WTC11 (cell line): ENCODE measurements around the gene CRELD1. TPM values are rescaled to one million over a fixed set of nuclear protein-coding genes. Genes with fewer than 3 reads are reported as not detected.

Source experiments
- ATAC-seq: fragments of 200-7000 bp; cut with Tn5 transposase; 2 replicates; pipeline ENCODE4 v1.10.0; 2021; ENCODE audit warnings: mild to moderate bottlenecking, moderate library complexity
- CTCF ChIA-PET: fragments of 300-600 bp; sonication (Branson Sonifier 250); formaldehyde crosslinking; loops from one replicate; lab custom pipeline; 2021; ENCODE audit warnings: antibody characterized with exemption; lab: Charles Lee
- POLR2A ChIA-PET: fragments of 350-600 bp; sonication (Branson Sonifier 250); formaldehyde crosslinking; loops from one replicate; lab custom pipeline; 2021; ENCODE audit warnings: antibody characterized with exemption; lab: Charles Lee
- DNase-seq: peaks from one replicate; pipeline ENCODE4 v3.0.0; 2021; ENCODE audit warnings: low spot score
- H3K27ac Mint-ChIP-seq: 2 replicates; pipeline ENCODE4 v1.8.0; 2021; ENCODE audit warnings: mixed read lengths
- H3K27me3 Mint-ChIP-seq: 2 replicates; pipeline ENCODE4 v1.8.0; 2021; ENCODE audit warnings: low read depth, mild to moderate bottlenecking, moderate library complexity, mixed read lengths
- H3K36me3 Mint-ChIP-seq: 2 replicates; pipeline ENCODE4 v1.8.0; 2021; ENCODE audit warnings: mixed read lengths
- H3K4me1 Mint-ChIP-seq: 2 replicates; pipeline ENCODE4 v1.8.0; 2022; ENCODE audit warnings: mixed read lengths
- H3K4me3 Mint-ChIP-seq: 2 replicates; pipeline ENCODE4 v1.8.0; 2021; ENCODE audit warnings: mild to moderate bottlenecking, moderate library complexity, mixed read lengths
- H3K9me3 Mint-ChIP-seq: 2 replicates; pipeline ENCODE4 v1.8.0; 2021; ENCODE audit warnings: mixed read lengths
- ATF1 ChIP-seq: sonication (generic); formaldehyde crosslinking; IDR thresholded peaks from 2 replicates; pipeline ENCODE4 v1.8.1; 2023; ENCODE audit warnings: mild to moderate bottlenecking, moderate library complexity, missing genetic modification reagents
- FOXK1 ChIP-seq: sonication (generic); formaldehyde crosslinking; IDR thresholded peaks from 2 replicates; pipeline ENCODE4 v1.8.0; 2022; ENCODE audit warnings: mild to moderate bottlenecking, moderate library complexity, missing genetic modification reagents
- GTF2I ChIP-seq: fragments of 250-450 bp; sonication (Bioruptor Pico); conservative IDR thresholded peaks from 2 replicates; pipeline ENCODE4 v1.4.0; 2021; ENCODE audit warnings: mild to moderate bottlenecking
- HMGA2 ChIP-seq: fragments of 250-450 bp; sonication (Bioruptor Pico); IDR thresholded peaks from 2 replicates; pipeline ENCODE4 v1.4.0; 2021; ENCODE audit warnings: mild to moderate bottlenecking, moderate library complexity
- JUN ChIP-seq: sonication (generic); formaldehyde crosslinking; IDR thresholded peaks from 2 replicates; pipeline ENCODE4 v1.8.0; 2023; ENCODE audit warnings: mild to moderate bottlenecking, missing genetic modification reagents
- NFATC4 ChIP-seq: fragments of 250-450 bp; sonication (Bioruptor Pico); IDR thresholded peaks from 2 replicates; pipeline ENCODE4 v1.9.0; 2021; ENCODE audit warnings: mild to moderate bottlenecking
- NFE2L1 ChIP-seq: sonication (generic); formaldehyde crosslinking; IDR thresholded peaks from 2 replicates; pipeline ENCODE4 v1.8.1; 2023; ENCODE audit warnings: missing genetic modification reagents
- RORB ChIP-seq: fragments of 250-450 bp; sonication (Bioruptor Pico); IDR thresholded peaks from 2 replicates; pipeline ENCODE4 v1.9.0; 2021; ENCODE audit warnings: mild to moderate bottlenecking
- SP1 ChIP-seq: sonication (generic); formaldehyde crosslinking; conservative IDR thresholded peaks from 2 replicates; pipeline ENCODE4 v1.8.1; 2022; ENCODE audit warnings: missing genetic modification reagents
- ZNF121 ChIP-seq: sonication (generic); formaldehyde crosslinking; IDR thresholded peaks from 2 replicates; pipeline ENCODE4 v1.8.0; 2023; ENCODE audit warnings: missing genetic modification reagents
- ZNF396 ChIP-seq: fragments of 250-450 bp; sonication (Bioruptor Pico); IDR thresholded peaks from 2 replicates; pipeline ENCODE4 v1.8.0; 2021; ENCODE audit warnings: mild to moderate bottlenecking, moderate library complexity, borderline replicate concordance
- total RNA-seq: library from RNA; stranded (reverse); gene quantifications from 3 replicates; pipeline ENCODE4 v1.2.3, GENCODE V29; 2021
- TF ChIP-seq, protein P1 (sequence below): sonication (generic); formaldehyde crosslinking; conservative IDR thresholded peaks from 2 replicates; pipeline ENCODE4 v1.8.1; 2023; ENCODE audit warnings: mild to moderate bottlenecking, low read depth, missing genetic modification reagents, moderate library complexity
- TF ChIP-seq, protein P2 (sequence below): sonication (generic); formaldehyde crosslinking; IDR thresholded peaks from 2 replicates; pipeline ENCODE4 v1.8.1; 2023; ENCODE audit warnings: mild to moderate bottlenecking, missing genetic modification reagents, moderate library complexity
- TF ChIP-seq, protein P3 (sequence below): sonication (generic); formaldehyde crosslinking; IDR thresholded peaks from 2 replicates; pipeline ENCODE4 v1.8.1; 2023; ENCODE audit warnings: mild to moderate bottlenecking, missing genetic modification reagents
- TF ChIP-seq, protein P4 (sequence below): sonication (generic); formaldehyde crosslinking; IDR thresholded peaks from 2 replicates; pipeline ENCODE4 v1.8.1; 2022; ENCODE audit warnings: mild to moderate bottlenecking, moderate library complexity, missing genetic modification reagents
- TF ChIP-seq, protein P5 (sequence below): fragments of 250-450 bp; sonication (Bioruptor Pico); IDR thresholded peaks from 2 replicates; pipeline ENCODE4 v1.9.0; 2021; ENCODE audit warnings: mild to moderate bottlenecking

The CRELD1 gene
- total RNA-seq, 1 experiment from 2014 or later, result 18.8 TPM

DNA sequence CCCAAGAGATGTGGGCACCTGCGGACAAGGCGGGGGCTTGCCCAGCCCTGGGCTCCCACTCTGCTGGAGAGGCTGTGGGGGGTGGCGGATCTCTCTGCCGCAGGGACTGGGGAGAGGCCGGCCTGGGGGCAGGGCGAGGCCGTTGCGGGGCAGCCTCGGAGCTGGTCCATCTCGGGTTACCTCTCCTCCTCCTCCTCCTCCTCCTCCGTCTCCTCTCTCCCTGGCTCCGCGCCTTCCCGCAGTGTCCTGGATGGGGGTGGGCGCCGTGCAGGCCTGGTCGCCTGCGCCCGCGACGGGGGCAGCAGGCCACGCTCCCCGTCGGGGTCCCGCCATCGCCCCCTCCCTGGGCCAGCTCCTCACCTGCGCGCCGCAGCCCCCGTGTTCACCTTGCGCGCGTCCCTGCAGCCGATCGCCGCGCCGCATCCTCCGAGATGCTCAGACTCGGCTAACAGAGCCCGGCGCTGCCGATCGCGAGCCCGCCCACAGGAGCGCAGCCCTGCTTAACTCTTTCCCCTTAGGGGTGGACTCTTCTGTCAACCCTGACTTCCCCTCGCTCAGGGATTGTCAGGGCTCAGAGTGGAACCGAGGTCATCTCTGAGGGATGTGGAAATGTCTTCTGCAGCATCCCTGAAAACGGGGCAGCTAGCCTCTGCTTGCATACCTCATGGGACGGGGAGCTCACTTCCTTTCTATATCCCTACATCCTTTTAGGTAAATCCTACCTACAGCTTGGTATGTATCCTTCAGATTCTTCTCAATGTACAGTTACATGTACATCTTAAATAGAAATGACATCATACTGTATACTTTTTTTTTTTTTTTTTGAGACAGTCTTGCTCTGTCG, 18.6 kb downstream of the CRELD1 start, which contains the start of gene PRRT3 (continued):
- TF ChIP-seq NFATC4, result no peak
- TF ChIP-seq NFE2L1 (CRISPR knock-in tag), result peak; percentile 66; the same call in 1 of the 2 replicates
- TF ChIP-seq RORB (CRISPR knock-in tag), result no peak
- TF ChIP-seq ATF1, result no peak
- peak; percentile 100 for TF ChIP-seq GTF2I (CRISPR knock-in tag)
- TF ChIP-seq, protein P1, sequence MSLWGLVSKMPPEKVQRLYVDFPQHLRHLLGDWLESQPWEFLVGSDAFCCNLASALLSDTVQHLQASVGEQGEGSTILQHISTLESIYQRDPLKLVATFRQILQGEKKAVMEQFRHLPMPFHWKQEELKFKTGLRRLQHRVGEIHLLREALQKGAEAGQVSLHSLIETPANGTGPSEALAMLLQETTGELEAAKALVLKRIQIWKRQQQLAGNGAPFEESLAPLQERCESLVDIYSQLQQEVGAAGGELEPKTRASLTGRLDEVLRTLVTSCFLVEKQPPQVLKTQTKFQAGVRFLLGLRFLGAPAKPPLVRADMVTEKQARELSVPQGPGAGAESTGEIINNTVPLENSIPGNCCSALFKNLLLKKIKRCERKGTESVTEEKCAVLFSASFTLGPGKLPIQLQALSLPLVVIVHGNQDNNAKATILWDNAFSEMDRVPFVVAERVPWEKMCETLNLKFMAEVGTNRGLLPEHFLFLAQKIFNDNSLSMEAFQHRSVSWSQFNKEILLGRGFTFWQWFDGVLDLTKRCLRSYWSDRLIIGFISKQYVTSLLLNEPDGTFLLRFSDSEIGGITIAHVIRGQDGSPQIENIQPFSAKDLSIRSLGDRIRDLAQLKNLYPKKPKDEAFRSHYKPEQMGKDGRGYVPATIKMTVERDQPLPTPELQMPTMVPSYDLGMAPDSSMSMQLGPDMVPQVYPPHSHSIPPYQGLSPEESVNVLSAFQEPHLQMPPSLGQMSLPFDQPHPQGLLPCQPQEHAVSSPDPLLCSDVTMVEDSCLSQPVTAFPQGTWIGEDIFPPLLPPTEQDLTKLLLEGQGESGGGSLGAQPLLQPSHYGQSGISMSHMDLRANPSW, result no peak
- TF ChIP-seq JUN (CRISPR knock-in tag), result 0 out of 2 replicates have a peak, but pooled peaks have one; percentile 63
- TF ChIP-seq, protein P2, sequence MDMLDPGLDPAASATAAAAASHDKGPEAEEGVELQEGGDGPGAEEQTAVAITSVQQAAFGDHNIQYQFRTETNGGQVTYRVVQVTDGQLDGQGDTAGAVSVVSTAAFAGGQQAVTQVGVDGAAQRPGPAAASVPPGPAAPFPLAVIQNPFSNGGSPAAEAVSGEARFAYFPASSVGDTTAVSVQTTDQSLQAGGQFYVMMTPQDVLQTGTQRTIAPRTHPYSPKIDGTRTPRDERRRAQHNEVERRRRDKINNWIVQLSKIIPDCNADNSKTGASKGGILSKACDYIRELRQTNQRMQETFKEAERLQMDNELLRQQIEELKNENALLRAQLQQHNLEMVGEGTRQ, result no peak; the same call in 1 of the 2 replicates
- peak; percentile 72 for TF ChIP-seq SP1 (CRISPR knock-in tag)
- TF ChIP-seq ZNF396, result no peak
- no peak for TF ChIP-seq HMGA2
- TF ChIP-seq, protein P3, sequence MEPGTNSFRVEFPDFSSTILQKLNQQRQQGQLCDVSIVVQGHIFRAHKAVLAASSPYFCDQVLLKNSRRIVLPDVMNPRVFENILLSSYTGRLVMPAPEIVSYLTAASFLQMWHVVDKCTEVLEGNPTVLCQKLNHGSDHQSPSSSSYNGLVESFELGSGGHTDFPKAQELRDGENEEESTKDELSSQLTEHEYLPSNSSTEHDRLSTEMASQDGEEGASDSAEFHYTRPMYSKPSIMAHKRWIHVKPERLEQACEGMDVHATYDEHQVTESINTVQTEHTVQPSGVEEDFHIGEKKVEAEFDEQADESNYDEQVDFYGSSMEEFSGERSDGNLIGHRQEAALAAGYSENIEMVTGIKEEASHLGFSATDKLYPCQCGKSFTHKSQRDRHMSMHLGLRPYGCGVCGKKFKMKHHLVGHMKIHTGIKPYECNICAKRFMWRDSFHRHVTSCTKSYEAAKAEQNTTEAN (CRISPR knock-in tag), result peak; percentile 82
- TF ChIP-seq FOXK1 (CRISPR knock-in tag), result peak; percentile 72; the same call in 1 of the 2 replicates
- TF ChIP-seq, protein P4, sequence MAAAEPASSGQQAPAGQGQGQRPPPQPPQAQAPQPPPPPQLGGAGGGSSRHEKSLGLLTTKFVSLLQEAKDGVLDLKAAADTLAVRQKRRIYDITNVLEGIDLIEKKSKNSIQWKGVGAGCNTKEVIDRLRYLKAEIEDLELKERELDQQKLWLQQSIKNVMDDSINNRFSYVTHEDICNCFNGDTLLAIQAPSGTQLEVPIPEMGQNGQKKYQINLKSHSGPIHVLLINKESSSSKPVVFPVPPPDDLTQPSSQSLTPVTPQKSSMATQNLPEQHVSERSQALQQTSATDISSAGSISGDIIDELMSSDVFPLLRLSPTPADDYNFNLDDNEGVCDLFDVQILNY (CRISPR knock-in tag), result 0 out of 2 replicates have a peak, but pooled peaks have one; percentile 47

DNA sequence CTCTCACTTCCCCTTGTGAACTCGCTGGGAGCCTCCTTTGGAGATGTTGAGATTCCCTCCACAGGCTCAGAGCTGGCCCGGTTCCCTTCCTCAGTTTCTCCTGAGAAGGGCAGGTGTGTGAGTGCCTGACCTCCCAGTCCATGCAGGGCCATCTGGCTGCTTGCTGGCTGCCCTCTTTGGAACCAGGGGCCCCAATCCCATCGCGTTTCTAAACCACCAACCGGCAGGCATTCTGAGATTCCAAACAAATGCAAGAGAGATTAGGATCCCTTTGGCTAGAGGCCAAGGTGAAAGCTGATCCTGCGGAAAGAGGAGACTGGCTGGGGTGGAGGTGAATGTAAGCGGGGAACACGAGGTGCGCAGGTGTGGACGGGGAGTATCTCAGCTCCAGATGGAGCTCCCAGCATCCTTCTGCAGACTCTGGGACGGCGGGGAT, 21.5 kb downstream of the CRELD1 start:
- peak; percentile 48 for DNase-seq
- Mint-ChIP-seq H3K4me1 (peaks cover 30% of the 10 kb centered on the region), H3K36me3 (no peaks in the 10 kb centered on the region), H3K9me3 (no peaks in the 10 kb centered on the region), H3K27ac (no peak overlapping the region), H3K27me3 (peaks cover 26% of the 10 kb centered on the region), H3K4me3 (no peak overlapping the region)
- POLR2A ChIA-PET, result interaction anchor here (0.5 to 2.2 kb wide), 3 partner anchors 9 to 94 kb away, joined by 3 to 12 read pairs (median 5); partner anchors contain the start of gene EMC3
- peak; percentile 55 for ATAC-seq
- TF ChIP-seq, protein P5, sequence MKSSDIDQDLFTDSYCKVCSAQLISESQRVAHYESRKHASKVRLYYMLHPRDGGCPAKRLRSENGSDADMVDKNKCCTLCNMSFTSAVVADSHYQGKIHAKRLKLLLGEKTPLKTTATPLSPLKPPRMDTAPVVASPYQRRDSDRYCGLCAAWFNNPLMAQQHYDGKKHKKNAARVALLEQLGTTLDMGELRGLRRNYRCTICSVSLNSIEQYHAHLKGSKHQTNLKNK (CRISPR knock-in tag), result no peak
- peak; percentile 50; the same call in 1 of the 2 replicates for TF ChIP-seq ZNF121 (CRISPR knock-in tag)
- TF ChIP-seq, all 79 proteins: peak for 1
- CTCF ChIA-PET, result interaction anchor here (0.5 to 2.8 kb wide), 9 partner anchors 9 to 228 kb away, joined by 3 to 32 read pairs (median 3); partner anchors contain the start of gene EMC3
